HG03439 (cell line): Measurements from ENCODE around the gene EPHA6.
A peak's percentile ranks its signal among the peaks of the same experiment; 100 is the strongest.

ENCODE experiments used
- ATAC-seq: cut with Tn5 transposase; IDR thresholded peaks from one replicate; pipeline ENCODE4 v1.9.1; 2021; ENCODE audit warnings: mild to moderate bottlenecking, moderate library complexity; ENCODE audit not compliant: unreplicated experiment

Gene EPHA6

GRCh38 chr3:97687734-97688133 is 873.3 kb downstream of the EPHA6 start:
- ATAC-seq = no peak

- ATAC-seq = no peak
Measured at GRCh38 chr3:97689111-97689510, 874.7 kb downstream of the EPHA6 start.

- ATAC-seq = no peak
Measured at GRCh38 chr3:97689962-97690361, 875.6 kb downstream of the EPHA6 start.

GRCh38 chr3:97691354-97691753 is 877.0 kb downstream of the EPHA6 start:
- no peak for ATAC-seq

- ATAC-seq = no peak
Measured at GRCh38 chr3:97692389-97692788, 878.0 kb downstream of the EPHA6 start.

GRCh38 chr3:97692831-97693230 is 878.4 kb downstream of the EPHA6 start:
- ATAC-seq = no peak

GRCh38 chr3:97694876-97695275 is 880.5 kb downstream of the EPHA6 start:
- no peak for ATAC-seq

- ATAC-seq = no peak
Measured at GRCh38 chr3:97698691-97699090, 884.3 kb downstream of the EPHA6 start.

- no peak for ATAC-seq
Measured at GRCh38 chr3:97699889-97700288, 885.5 kb downstream of the EPHA6 start.

- ATAC-seq = no peak
Measured at GRCh38 chr3:97705764-97706163, 891.4 kb downstream of the EPHA6 start.

GRCh38 chr3:97706226-97706625 is 891.8 kb downstream of the EPHA6 start:
- no peak for ATAC-seq

- no peak for ATAC-seq
Measured at GRCh38 chr3:97711654-97712053, 897.3 kb downstream of the EPHA6 start.

GRCh38 chr3:97712919-97713318 is 898.5 kb downstream of the EPHA6 start:
- ATAC-seq = no peak

GRCh38 chr3:97713634-97714033 is 899.2 kb downstream of the EPHA6 start:
- ATAC-seq = no peak

- ATAC-seq = peak; percentile 89
Measured at GRCh38 chr3:97719156-97719821, 904.9 kb downstream of the EPHA6 start.

GRCh38 chr3:97720417-97720816 is 906.0 kb downstream of the EPHA6 start:
- ATAC-seq = no peak

- no peak for ATAC-seq
Measured at GRCh38 chr3:97721446-97721845, 907.1 kb downstream of the EPHA6 start.

- no peak for ATAC-seq
Measured at GRCh38 chr3:97736928-97737327, 922.5 kb downstream of the EPHA6 start.

GRCh38 chr3:97738761-97739160 is 924.4 kb downstream of the EPHA6 start:
- no peak for ATAC-seq

GRCh38 chr3:97742036-97742435 is 927.6 kb downstream of the EPHA6 start:
- ATAC-seq = no peak

GRCh38 chr3:97744289-97744688 is 929.9 kb downstream of the EPHA6 start:
- ATAC-seq = no peak

- ATAC-seq = peak; percentile 46
Measured at GRCh38 chr3:97763586-97764406, 949.4 kb downstream of the EPHA6 start.
